HK-2 (cell line): ENCODE data around the gene ZNF490.

Experiments
- DNase-seq: peaks from one replicate; pipeline ENCODE4 v3.0.0-alpha.2; 2018; ENCODE audit not compliant: unreplicated experiment

The ZNF490 gene

GRCh38 chr19:12543855-12544254, 66.8 kb downstream of the ZNF490 start:
- no peak for DNase-seq
